ENCODE results near the gene MARCKSL1.

MARCKSL1 gene

GRCh38 chr1:32352239-32352745, 16.3 kb upstream of the MARCKSL1 start:
- H3K27ac ChIP-seq: peak overlapping the region; percentile 96
- no peak for TF ChIP-seq CTCF (conservative IDR thresholded peaks at IDR 0.05)

GRCh38 chr1:32351399-32352238, 15.6 kb upstream of the MARCKSL1 start:
- 0 out of 2 replicates have a peak, but pooled peaks have one; percentile 9 for TF ChIP-seq CTCF (conservative IDR thresholded peaks at IDR 0.05)

GRCh38 chr1:32350785-32351398, 14.9 kb upstream of the MARCKSL1 start:
- TF ChIP-seq CTCF (conservative IDR thresholded peaks at IDR 0.05): peak; percentile 55
- peak overlapping the region; percentile 96 for H3K27ac ChIP-seq

More at GRCh38 chr1:32351399-32352238, 15.6 kb upstream of the MARCKSL1 start:
- peak overlapping the region; percentile 96 for H3K27ac ChIP-seq

DNA sequence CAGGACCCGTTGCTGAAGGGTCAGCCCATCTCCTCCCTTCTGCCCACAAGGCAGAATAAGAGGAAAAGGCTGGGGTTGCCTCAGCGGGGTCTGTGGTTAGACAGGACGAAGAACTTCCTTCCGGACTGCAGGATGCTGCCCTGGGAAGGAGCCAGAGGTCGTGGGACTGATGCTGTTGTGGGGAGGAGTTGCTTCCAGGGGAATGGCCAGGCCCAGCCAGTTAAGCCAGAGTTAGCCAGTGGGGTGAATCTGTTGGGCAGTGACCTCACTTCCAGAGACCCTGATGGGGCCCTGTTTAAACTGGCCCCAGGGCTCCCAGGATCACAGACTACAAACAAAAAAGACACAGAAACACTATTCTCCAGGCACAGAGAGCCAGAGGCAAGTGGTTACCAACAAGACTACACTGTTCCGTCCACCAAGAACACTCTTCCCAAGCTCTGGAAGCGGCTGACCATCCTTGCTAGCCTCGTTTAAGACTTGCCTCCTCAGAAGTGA, 13.2 kb upstream of the MARCKSL1 start:
- no peak overlapping the region for H3K27ac ChIP-seq
- no peak for TF ChIP-seq CTCF (conservative IDR thresholded peaks at IDR 0.05)

- H3K27ac ChIP-seq: no peak overlapping the region
- no peak for TF ChIP-seq CTCF (conservative IDR thresholded peaks at IDR 0.05)
Observed at GRCh38 chr1:32346532-32347157, 10.6 kb upstream of the MARCKSL1 start.

DNA sequence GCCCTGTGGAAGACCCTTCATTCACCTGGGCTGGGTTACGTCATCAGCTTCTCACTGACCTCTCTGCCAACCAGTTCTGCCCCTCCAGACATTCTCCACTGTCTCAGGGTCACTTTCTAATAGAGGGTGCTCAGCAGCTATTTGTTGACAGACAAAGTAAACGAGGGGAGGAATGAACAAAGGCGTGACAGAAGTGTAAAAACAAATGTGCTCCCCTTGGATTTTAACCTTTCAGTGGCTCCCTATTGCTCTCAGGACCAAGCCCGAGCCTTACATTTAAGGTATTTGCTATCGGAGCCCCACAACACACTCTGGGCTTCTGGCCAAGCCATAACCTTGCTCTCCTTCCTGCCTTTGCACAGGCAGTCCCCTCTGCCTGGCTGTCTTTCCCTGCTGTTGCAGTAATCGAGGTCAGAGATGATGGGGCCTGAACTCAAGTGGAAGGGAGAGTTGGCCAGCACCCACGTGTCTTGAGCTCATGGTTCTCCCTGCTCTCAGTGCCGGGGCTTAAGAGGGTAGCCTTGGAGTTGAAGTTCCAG, 9.3 kb upstream of the MARCKSL1 start:
- no peak for TF ChIP-seq CTCF (conservative IDR thresholded peaks at IDR 0.05)
- peak overlapping the region; percentile 21 for H3K27ac ChIP-seq

- no peak for TF ChIP-seq CTCF (conservative IDR thresholded peaks at IDR 0.05)
Observed at GRCh38 chr1:32342704-32343103, 6.7 kb upstream of the MARCKSL1 start.

More at GRCh38 chr1:32342704-32343103, 6.7 kb upstream of the MARCKSL1 start:
- H3K27ac ChIP-seq: no peak overlapping the region
